SK-N-SH treated with all-trans-retinoic acid at 6 μM for 48 hours (cell line): Measurements from ENCODE around the gene AKR1B15.

Experiments used
- ATAC-seq: fragments of 200-7000 bp; cut with Tn5 transposase; 3 replicates; pipeline ENCODE4 v1.9.1; 2020; ENCODE audit warnings: mild to moderate bottlenecking, moderate library complexity
- ARNTL ChIP-seq: fragments of 450-650 bp; formaldehyde crosslinking; IDR thresholded peaks from 2 replicates; pipeline ENCODE4 v1.5.0; 2020; ENCODE audit warnings: low read depth, mild to moderate bottlenecking, moderate library complexity, borderline replicate concordance
- BACH2 ChIP-seq: fragments of 250-450 bp; sonication (Bioruptor Pico); IDR thresholded peaks from 2 replicates; pipeline ENCODE4 v1.9.0; 2021; ENCODE audit warnings: mild to moderate bottlenecking, borderline replicate concordance
- CSDC2 ChIP-seq: fragments of 250-450 bp; sonication (Bioruptor Pico); IDR thresholded peaks from 2 replicates; pipeline ENCODE4 v1.5.0; 2020; ENCODE audit warnings: mild to moderate bottlenecking, moderate library complexity
- GLIS3 ChIP-seq: fragments of 250-450 bp; sonication (Bioruptor Pico); IDR thresholded peaks from 2 replicates; pipeline ENCODE4 v1.5.0; 2020; ENCODE audit warnings: mild to moderate bottlenecking, moderate library complexity
- ISL1 ChIP-seq: fragments of 250-450 bp; sonication (Bioruptor Pico); IDR thresholded peaks from 2 replicates; pipeline ENCODE4 v2.1.2; 2022; ENCODE audit warnings: mild to moderate bottlenecking, moderate library complexity
- OSR1 ChIP-seq: fragments of 250-450 bp; sonication (Bioruptor Pico); IDR thresholded peaks from 2 replicates; pipeline ENCODE4 v1.8.0; 2022; ENCODE audit warnings: moderate library complexity, mild to moderate bottlenecking, inconsistent platforms
- PPARA ChIP-seq: fragments of 250-450 bp; sonication (Bioruptor Pico); IDR thresholded peaks from 2 replicates; pipeline ENCODE4 v1.5.0; 2020; ENCODE audit warnings: mild to moderate bottlenecking, borderline replicate concordance
- RARB ChIP-seq: fragments of 250-450 bp; sonication (Bioruptor Pico); IDR thresholded peaks from 2 replicates; pipeline ENCODE4 v1.8.0; 2021; ENCODE audit warnings: mild to moderate bottlenecking, moderate library complexity
- SNAI2 ChIP-seq: fragments of 250-450 bp; sonication (Bioruptor Pico); IDR thresholded peaks from 2 replicates; pipeline ENCODE4 v1.5.0; 2020; ENCODE audit warnings: mild to moderate bottlenecking, moderate library complexity
- TCF4 ChIP-seq: fragments of 250-450 bp; sonication (Bioruptor Pico); IDR thresholded peaks from 2 replicates; pipeline ENCODE4 v1.8.0; 2021; ENCODE audit warnings: mild to moderate bottlenecking, moderate library complexity, borderline replicate concordance
- TOX ChIP-seq: fragments of 250-450 bp; sonication (Bioruptor Pico); IDR thresholded peaks from 2 replicates; pipeline ENCODE4 v1.8.0; 2021; ENCODE audit warnings: mild to moderate bottlenecking, moderate library complexity, borderline replicate concordance
- ZFP30 ChIP-seq: fragments of 450-650 bp; formaldehyde crosslinking; IDR thresholded peaks from 2 replicates; pipeline ENCODE4 v1.5.0; 2022; ENCODE audit warnings: mild to moderate bottlenecking, moderate library complexity
- ZNF565 ChIP-seq: fragments of 450-650 bp; formaldehyde crosslinking; conservative IDR thresholded peaks from 2 replicates; pipeline ENCODE4 v1.5.0; 2020; ENCODE audit warnings: low read depth, mild to moderate bottlenecking, moderate library complexity
- ZNF8 ChIP-seq: fragments of 450-650 bp; formaldehyde crosslinking; IDR thresholded peaks from 2 replicates; pipeline ENCODE4 v1.5.0; 2020; ENCODE audit warnings: mild to moderate bottlenecking, moderate library complexity
- TF ChIP-seq, protein P1 (sequence below): fragments of 250-450 bp; sonication (Bioruptor Pico); IDR thresholded peaks from 2 replicates; pipeline ENCODE4 v1.5.1; 2021; ENCODE audit warnings: mild to moderate bottlenecking, moderate library complexity
- TF ChIP-seq, protein P2 (sequence below): fragments of 250-450 bp; sonication (Bioruptor Pico); IDR thresholded peaks from 2 replicates; pipeline ENCODE4 v1.8.0; 2020; ENCODE audit warnings: mild to moderate bottlenecking, moderate library complexity, borderline replicate concordance
- TF ChIP-seq, protein P3 (sequence below): fragments of 250-450 bp; sonication (Bioruptor Pico); IDR thresholded peaks from 2 replicates; pipeline ENCODE4 v1.8.0; 2021; ENCODE audit warnings: low read depth, mild to moderate bottlenecking, moderate library complexity, borderline replicate concordance
- TF ChIP-seq, protein P4 (sequence below): fragments of 250-450 bp; sonication (Bioruptor Pico); IDR thresholded peaks from 2 replicates; pipeline ENCODE4 v1.5.1; 2020; ENCODE audit warnings: low read depth, mild to moderate bottlenecking, moderate library complexity

Gene AKR1B15

DNA sequence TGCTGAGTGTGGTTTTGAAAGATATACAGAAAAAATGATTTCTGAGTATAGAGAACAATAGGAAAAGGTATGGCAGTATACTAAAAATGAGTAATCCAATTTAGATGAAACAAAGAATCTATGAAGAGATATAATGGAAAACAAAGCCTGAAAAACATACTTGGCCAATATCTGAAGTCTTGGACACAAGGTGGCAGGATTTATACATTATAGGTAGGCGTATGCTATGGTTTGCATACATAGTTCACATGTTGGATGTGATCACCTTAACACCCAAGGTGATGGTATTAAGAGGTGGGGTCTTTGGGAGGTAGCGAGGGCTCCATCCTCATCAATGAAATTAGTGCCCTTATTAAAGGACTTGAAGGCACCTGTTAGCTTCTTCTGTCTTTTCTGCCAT is 63.3 kb downstream of the AKR1B15 start:
- ATAC-seq, result no peak
- TF ChIP-seq TCF4 (CRISPR knock-in tag), result no peak
- TF ChIP-seq RARB, result no peak
- TF ChIP-seq ARNTL, result no peak
- TF ChIP-seq, protein P1, sequence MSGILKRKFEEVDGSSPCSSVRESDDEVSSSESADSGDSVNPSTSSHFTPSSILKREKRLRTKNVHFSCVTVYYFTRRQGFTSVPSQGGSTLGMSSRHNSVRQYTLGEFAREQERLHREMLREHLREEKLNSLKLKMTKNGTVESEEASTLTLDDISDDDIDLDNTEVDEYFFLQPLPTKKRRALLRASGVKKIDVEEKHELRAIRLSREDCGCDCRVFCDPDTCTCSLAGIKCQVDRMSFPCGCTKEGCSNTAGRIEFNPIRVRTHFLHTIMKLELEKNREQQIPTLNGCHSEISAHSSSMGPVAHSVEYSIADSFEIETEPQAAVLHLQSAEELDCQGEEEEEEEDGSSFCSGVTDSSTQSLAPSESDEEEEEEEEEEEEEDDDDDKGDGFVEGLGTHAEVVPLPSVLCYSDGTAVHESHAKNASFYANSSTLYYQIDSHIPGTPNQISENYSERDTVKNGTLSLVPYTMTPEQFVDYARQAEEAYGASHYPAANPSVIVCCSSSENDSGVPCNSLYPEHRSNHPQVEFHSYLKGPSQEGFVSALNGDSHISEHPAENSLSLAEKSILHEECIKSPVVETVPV (CRISPR knock-in tag), result no peak
- no peak for TF ChIP-seq OSR1
- no peak for TF ChIP-seq ZNF8 (CRISPR knock-in tag)
- no peak for TF ChIP-seq TOX
- no peak for TF ChIP-seq PPARA (CRISPR knock-in tag)
- TF ChIP-seq, protein P2, sequence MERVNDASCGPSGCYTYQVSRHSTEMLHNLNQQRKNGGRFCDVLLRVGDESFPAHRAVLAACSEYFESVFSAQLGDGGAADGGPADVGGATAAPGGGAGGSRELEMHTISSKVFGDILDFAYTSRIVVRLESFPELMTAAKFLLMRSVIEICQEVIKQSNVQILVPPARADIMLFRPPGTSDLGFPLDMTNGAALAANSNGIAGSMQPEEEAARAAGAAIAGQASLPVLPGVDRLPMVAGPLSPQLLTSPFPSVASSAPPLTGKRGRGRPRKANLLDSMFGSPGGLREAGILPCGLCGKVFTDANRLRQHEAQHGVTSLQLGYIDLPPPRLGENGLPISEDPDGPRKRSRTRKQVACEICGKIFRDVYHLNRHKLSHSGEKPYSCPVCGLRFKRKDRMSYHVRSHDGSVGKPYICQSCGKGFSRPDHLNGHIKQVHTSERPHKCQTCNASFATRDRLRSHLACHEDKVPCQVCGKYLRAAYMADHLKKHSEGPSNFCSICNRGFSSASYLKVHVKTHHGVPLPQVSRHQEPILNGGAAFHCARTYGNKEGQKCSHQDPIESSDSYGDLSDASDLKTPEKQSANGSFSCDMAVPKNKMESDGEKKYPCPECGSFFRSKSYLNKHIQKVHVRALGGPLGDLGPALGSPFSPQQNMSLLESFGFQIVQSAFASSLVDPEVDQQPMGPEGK (CRISPR knock-in tag), result no peak
- TF ChIP-seq, protein P3, sequence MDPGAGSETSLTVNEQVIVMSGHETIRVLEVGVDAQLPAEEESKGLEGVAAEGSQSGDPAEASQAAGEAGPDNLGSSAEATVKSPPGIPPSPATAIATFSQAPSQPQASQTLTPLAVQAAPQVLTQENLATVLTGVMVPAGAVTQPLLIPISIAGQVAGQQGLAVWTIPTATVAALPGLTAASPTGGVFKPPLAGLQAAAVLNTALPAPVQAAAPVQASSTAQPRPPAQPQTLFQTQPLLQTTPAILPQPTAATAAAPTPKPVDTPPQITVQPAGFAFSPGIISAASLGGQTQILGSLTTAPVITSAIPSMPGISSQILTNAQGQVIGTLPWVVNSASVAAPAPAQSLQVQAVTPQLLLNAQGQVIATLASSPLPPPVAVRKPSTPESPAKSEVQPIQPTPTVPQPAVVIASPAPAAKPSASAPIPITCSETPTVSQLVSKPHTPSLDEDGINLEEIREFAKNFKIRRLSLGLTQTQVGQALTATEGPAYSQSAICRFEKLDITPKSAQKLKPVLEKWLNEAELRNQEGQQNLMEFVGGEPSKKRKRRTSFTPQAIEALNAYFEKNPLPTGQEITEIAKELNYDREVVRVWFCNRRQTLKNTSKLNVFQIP (CRISPR knock-in tag), result no peak
- no peak for TF ChIP-seq ISL1 (CRISPR knock-in tag)
- TF ChIP-seq ZNF565 (CRISPR knock-in tag), result no peak
- TF ChIP-seq GLIS3 (CRISPR knock-in tag), result no peak
- no peak for TF ChIP-seq ZFP30 (CRISPR knock-in tag)
- TF ChIP-seq, protein P4, sequence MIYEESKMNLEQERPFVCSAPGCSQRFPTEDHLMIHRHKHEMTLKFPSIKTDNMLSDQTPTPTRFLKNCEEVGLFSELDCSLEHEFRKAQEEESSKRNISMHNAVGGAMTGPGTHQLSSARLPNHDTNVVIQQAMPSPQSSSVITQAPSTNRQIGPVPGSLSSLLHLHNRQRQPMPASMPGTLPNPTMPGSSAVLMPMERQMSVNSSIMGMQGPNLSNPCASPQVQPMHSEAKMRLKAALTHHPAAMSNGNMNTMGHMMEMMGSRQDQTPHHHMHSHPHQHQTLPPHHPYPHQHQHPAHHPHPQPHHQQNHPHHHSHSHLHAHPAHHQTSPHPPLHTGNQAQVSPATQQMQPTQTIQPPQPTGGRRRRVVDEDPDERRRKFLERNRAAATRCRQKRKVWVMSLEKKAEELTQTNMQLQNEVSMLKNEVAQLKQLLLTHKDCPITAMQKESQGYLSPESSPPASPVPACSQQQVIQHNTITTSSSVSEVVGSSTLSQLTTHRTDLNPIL (CRISPR knock-in tag), result no peak
- no peak for TF ChIP-seq SNAI2 (CRISPR knock-in tag)
- no peak for TF ChIP-seq BACH2 (CRISPR knock-in tag)

DNA sequence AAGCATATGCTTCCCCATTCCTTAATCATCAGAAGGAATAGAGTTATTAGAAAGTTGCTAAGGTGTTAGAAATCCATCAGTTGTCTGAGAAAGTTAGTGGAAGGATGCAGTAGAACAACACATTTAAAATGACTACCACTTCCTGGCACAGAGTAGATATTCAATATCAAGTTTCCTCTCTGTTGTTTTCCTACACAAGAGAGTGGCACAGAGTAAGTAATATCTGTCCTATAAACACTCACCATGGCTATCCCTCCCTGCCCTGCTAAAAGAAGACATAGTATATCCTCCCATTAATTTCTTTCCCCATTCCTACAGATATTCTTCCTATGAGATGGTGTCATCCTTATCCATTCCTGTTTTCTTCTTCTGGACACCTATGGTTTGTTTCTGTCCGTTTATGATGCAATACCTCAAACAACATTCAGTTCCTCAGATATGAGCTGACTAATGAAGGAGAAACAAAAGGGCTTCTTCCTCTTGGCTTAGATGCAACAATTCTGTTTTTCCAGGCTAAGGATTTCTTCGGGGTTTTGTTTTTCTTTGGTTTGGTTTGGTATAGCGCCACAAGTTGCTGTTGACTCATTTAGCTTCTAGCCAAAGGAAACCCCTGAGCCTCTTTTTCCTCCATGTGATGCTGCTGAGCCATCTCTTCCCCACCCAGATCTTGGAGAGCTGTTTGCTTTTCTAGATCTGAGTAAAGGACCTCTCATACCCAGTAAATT is 64.9 kb downstream of the AKR1B15 start:
- TF ChIP-seq ISL1 (CRISPR knock-in tag), result no peak
- no peak for TF ChIP-seq ZNF8 (CRISPR knock-in tag)
- no peak for TF ChIP-seq SNAI2 (CRISPR knock-in tag)
- TF ChIP-seq, protein P2 (CRISPR knock-in tag), result no peak
- TF ChIP-seq CSDC2 (CRISPR knock-in tag), result no peak
- TF ChIP-seq, protein P1 (CRISPR knock-in tag), result no peak
- no peak for TF ChIP-seq ZNF565 (CRISPR knock-in tag)
- no peak for TF ChIP-seq BACH2 (CRISPR knock-in tag)
- ATAC-seq, result peak; percentile 59

DNA sequence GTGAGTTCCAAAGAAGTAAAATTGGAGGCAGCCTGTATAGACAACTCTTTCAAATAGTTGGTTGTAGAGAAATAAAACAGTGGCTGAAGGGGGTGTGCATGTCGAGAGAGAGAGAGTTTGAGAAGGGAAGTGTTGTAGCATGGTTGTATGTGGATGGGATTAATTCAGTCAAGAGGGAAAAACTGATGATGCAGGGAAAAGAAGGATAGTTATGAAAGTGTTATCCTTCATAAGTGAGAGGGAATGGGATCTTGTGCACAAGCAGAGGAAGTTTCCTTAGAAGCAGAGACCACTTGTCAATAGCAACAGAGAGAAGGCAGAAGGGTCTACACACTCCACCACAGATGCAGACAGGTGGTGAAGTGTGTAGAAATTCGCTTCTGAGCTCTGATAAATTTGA is 67.7 kb downstream of the AKR1B15 start:
- ATAC-seq, result no peak
- TF ChIP-seq TOX, result no peak
